ENCODE results near the gene THSD7A. TPM values are rescaled to one million over a fixed set of nuclear protein-coding genes. Genes with fewer than 3 reads are reported as not detected.

The THSD7A gene
- total and polyA plus RNA-seq, 4 donors: 0.15 to 2.7 (median 1.9) TPM

- WGBS: 83% methylated on average over 4 of the region's 4 CpGs
- no peak overlapping the region for H3K4me3 ChIP-seq (ENCODE audit: low read depth in 1 of 3, low read length in 3 of 3)
- H3K27ac ChIP-seq (ENCODE audit: low read depth in 1 of 2, low read length in 2 of 2): no peak overlapping the region
- no peaks in the 10 kb centered on the region for H3K27me3 ChIP-seq (ENCODE audit: control insufficient read depth in 4 of 4, insufficient read depth in 4 of 4, low read length in 3 of 4)
- H3K9me3 ChIP-seq (ENCODE audit: control insufficient read depth in 4 of 4, low read length in 3 of 4): no peaks in the 10 kb centered on the region
- no peaks in the 10 kb centered on the region for H3K36me3 ChIP-seq (ENCODE audit: control insufficient read depth in 4 of 4, insufficient read depth in 3 of 4, low read depth in 1 of 4, low read length in 3 of 4)
- no peaks in the 10 kb centered on the region for H3K4me1 ChIP-seq (ENCODE audit: control insufficient read depth in 4 of 4, insufficient read depth in 4 of 4, low read length in 3 of 4)
- TF ChIP-seq YY1 (IDR thresholded peaks at IDR 0.05) (no peak), NR2F2 (IDR thresholded peaks at IDR 0.05) (no peak), MAX (IDR thresholded peaks at IDR 0.05) (no peak), HNF4G (IDR thresholded peaks at IDR 0.05) (no peak), HNF4A (conservative IDR thresholded peaks at IDR 0.05) (no peak), SP1 (IDR thresholded peaks at IDR 0.05) (no peak), FOXA1 (IDR thresholded peaks at IDR 0.05) (no peak), GABPA (IDR thresholded peaks at IDR 0.05 in 1 of 2, conservative IDR thresholded peaks at IDR 0.05 in 1 of 2) (no peak), RAD21 (IDR thresholded peaks at IDR 0.05) (no peak), REST (IDR thresholded peaks at IDR 0.05) (no peak)
- DNase-seq (ENCODE audit: low spot score): no peak
- H3K9ac ChIP-seq (ENCODE audit: low read depth in 1 of 2, low read length in 2 of 2): no peak overlapping the region
Measured at GRCh38 chr7:11787534-11787933, 44.5 kb downstream of the THSD7A start.

DNA sequence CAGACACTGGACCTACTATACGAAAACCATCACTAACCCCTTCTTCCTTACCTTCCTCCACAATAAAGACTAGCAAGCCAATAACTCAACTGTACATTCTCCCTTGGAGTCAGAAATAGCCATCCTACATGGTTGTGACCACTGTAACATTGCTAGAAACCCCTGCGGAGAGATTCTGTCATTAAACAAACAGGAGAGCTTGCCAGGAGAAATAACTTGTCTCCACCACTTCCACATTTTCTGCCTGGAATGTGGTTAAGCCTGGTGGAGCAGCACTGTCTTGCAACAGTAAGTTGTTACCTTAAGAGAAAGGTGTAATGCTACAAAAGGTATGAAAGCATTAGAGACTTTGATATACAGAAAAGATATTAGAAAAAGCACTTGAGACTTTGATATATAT is 45.8 kb downstream of the THSD7A start:
- Histone ChIP-seq H3K27me3 (ENCODE audit: control insufficient read depth in 4 of 4, insufficient read depth in 4 of 4, low read length in 3 of 4) (no peaks in the 10 kb centered on the region), H3K9ac (ENCODE audit: low read depth in 1 of 2, low read length in 2 of 2) (no peak overlapping the region), H3K4me1 (ENCODE audit: control insufficient read depth in 4 of 4, insufficient read depth in 4 of 4, low read length in 3 of 4) (no peaks in the 10 kb centered on the region), H3K36me3 (ENCODE audit: control insufficient read depth in 4 of 4, insufficient read depth in 3 of 4, low read depth in 1 of 4, low read length in 3 of 4) (no peaks in the 10 kb centered on the region), H3K9me3 (ENCODE audit: control insufficient read depth in 4 of 4, low read length in 3 of 4) (no peaks in the 10 kb centered on the region), H3K4me3 (ENCODE audit: low read depth in 1 of 3, low read length in 3 of 3) (no peak overlapping the region), H3K27ac (ENCODE audit: low read depth in 1 of 2, low read length in 2 of 2) (no peak overlapping the region)
- DNase-seq (ENCODE audit: low spot score): no peak
- TF ChIP-seq EGR1 (IDR thresholded peaks at IDR 0.05; ENCODE audit: low read depth in 2 of 2) (no peak), NR2F2 (IDR thresholded peaks at IDR 0.05) (no peak), YY1 (IDR thresholded peaks at IDR 0.05) (no peak), GABPA (IDR thresholded peaks at IDR 0.05 in 1 of 2, conservative IDR thresholded peaks at IDR 0.05 in 1 of 2) (no peak), CTCF (IDR thresholded peaks at IDR 0.05; ENCODE audit: low read depth, low read length, missing input control) (no peak)
- TF ChIP-seq, protein P1, sequence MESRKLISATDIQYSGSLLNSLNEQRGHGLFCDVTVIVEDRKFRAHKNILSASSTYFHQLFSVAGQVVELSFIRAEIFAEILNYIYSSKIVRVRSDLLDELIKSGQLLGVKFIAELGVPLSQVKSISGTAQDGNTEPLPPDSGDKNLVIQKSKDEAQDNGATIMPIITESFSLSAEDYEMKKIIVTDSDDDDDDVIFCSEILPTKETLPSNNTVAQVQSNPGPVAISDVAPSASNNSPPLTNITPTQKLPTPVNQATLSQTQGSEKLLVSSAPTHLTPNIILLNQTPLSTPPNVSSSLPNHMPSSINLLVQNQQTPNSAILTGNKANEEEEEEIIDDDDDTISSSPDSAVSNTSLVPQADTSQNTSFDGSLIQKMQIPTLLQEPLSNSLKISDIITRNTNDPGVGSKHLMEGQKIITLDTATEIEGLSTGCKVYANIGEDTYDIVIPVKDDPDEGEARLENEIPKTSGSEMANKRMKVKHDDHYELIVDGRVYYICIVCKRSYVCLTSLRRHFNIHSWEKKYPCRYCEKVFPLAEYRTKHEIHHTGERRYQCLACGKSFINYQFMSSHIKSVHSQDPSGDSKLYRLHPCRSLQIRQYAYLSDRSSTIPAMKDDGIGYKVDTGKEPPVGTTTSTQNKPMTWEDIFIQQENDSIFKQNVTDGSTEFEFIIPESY (IDR thresholded peaks at IDR 0.05): no peak
- TF ChIP-seq, protein P2, sequence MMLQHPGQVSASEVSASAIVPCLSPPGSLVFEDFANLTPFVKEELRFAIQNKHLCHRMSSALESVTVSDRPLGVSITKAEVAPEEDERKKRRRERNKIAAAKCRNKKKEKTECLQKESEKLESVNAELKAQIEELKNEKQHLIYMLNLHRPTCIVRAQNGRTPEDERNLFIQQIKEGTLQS (IDR thresholded peaks at IDR 0.05): no peak
- WGBS: 79% methylated on average over 2 of the region's 2 CpGs

Data from liver (tissue), 9 donors.